ENCODE results near the gene GPC2.
"Not testable (repeated sequence)": the region's sequence is repeated elsewhere in the genome, so short reads cannot be mapped to it uniquely, and the experiment has no call there.

Gene GPC2

GRCh38 chr7:100219271-100219737 lies 42.1 kb upstream of the GPC2 start:
- no peak overlapping the region for H3K4me3 ChIP-seq (replicated peaks; ENCODE audit: low read depth, low read length)
- DNase-seq (ENCODE audit: low read depth): no peak
- no peak for TF ChIP-seq CTCF (IDR thresholded peaks at IDR 0.05; ENCODE audit: low read length, missing control alignments)

- DNase-seq (ENCODE audit: low read depth): peak; percentile 50
- peak; percentile 46 for TF ChIP-seq CTCF (IDR thresholded peaks at IDR 0.05; ENCODE audit: low read length, missing control alignments)
- not testable (repeated sequence) for H3K4me3 ChIP-seq (replicated peaks; ENCODE audit: low read depth, low read length)
Measured at GRCh38 chr7:100217934-100218333, 40.8 kb upstream of the GPC2 start.

- no peak overlapping the region for H3K4me3 ChIP-seq (replicated peaks; ENCODE audit: low read depth, low read length)
- peak; percentile 39 for DNase-seq (ENCODE audit: low read depth)
- TF ChIP-seq CTCF (IDR thresholded peaks at IDR 0.05; ENCODE audit: low read length, missing control alignments): no peak
Measured at GRCh38 chr7:100215895-100216294, 38.7 kb upstream of the GPC2 start.

DNA sequence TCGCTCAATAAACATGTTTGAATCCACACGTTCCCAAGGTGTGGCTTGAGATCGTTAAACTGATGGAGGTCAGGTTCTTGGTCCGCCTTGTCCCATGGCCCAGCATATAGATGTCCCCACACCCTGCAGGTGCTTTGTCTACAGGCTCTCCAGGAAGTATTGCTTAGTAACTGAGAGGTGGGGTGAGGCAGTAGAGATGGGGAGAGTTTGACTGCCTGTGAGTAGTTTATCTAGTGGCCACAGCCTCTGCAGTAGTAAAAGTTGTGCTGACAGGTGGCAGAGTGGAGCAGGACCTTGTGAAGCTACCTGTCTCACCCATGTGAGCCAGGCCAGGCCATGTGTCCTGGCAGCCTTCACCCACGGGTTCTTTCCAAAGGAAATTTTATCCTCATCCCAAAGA lies 37.2 kb upstream of the GPC2 start:
- H3K4me3 ChIP-seq (replicated peaks; ENCODE audit: low read depth, low read length); DNase-seq (ENCODE audit: low read depth): not testable (repeated sequence)

DNA sequence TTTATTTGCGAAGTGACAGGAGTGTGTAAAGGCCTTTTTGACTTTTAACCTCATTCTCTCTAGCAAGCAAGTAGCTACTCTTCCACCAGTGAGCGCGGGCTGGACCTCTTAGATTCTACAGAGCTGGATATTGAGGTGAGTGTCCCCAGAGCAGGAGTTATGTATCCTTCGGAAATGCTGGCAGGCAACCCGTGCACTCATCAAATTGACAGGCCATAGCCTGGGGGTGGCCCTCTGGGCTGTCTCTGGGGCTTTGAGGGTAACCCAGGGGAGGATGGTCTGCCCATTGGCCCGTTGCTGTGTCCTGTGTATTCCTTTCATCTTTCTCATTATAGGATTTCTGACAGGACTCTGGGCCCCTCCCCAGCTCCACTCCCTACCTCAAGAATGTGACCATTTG lies 36.5 kb upstream of the GPC2 start:
- H3K4me3 ChIP-seq (replicated peaks; ENCODE audit: low read depth, low read length): no peak overlapping the region
- TF ChIP-seq CTCF (IDR thresholded peaks at IDR 0.05; ENCODE audit: low read length, missing control alignments): no peak
- no peak for DNase-seq (ENCODE audit: low read depth)

GRCh38 chr7:100212631-100213286 lies 35.6 kb upstream of the GPC2 start:
- no peak for TF ChIP-seq CTCF (IDR thresholded peaks at IDR 0.05; ENCODE audit: low read length, missing control alignments)
- H3K4me3 ChIP-seq (replicated peaks; ENCODE audit: low read depth, low read length): no peak overlapping the region
- no peak for DNase-seq (ENCODE audit: low read depth)

DNA sequence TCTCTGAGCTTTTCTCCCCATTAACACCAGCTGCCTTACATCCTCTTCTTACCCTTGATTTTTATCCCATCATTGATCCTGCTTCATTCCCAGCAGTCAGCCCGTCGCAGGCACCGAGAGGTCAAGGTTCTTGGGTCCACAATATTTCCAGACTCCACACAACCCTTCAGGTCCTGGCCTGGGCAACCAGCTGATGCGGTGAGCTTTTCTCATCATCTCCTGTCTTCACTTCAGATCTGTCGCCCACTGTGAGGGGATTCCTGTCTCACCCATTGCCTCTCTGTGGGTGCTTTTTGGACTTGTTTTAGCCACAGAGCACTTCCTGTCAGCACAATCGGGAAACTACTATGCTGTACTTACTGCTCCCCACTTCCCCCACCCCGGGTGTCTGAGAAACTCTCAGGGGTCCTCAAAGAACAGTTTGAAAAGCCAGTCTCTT lies 34.2 kb upstream of the GPC2 start:
- H3K4me3 ChIP-seq (replicated peaks; ENCODE audit: low read depth, low read length): no peak overlapping the region
- no peak for TF ChIP-seq CTCF (IDR thresholded peaks at IDR 0.05; ENCODE audit: low read length, missing control alignments)
- no peak for DNase-seq (ENCODE audit: low read depth)

Measured in fibroblast of pulmonary artery (primary cell).